WTC11 (cell line): ENCODE results near the gene WTAP.

Source experiments
- CBFB ChIP-seq: sonication (generic); formaldehyde crosslinking; IDR thresholded peaks from 2 replicates; pipeline ENCODE4 v1.8.1; 2022; ENCODE audit warnings: mild to moderate bottlenecking, low read depth, missing genetic modification reagents
- ELF4 ChIP-seq: sonication (generic); formaldehyde crosslinking; IDR thresholded peaks from 2 replicates; pipeline ENCODE4 v1.8.1; 2022; ENCODE audit warnings: low read depth, mild to moderate bottlenecking, moderate library complexity, missing genetic modification reagents
- NR1H2 ChIP-seq: sonication (generic); formaldehyde crosslinking; IDR thresholded peaks from 2 replicates; pipeline ENCODE4 v1.9.0; 2021; ENCODE audit warnings: mild to moderate bottlenecking, moderate library complexity, missing genetic modification reagents
- TF ChIP-seq, protein P1 (sequence below): fragments of 200-600 bp; IDR thresholded peaks from 2 replicates; pipeline ENCODE4 v1.8.0; 2022; ENCODE audit warnings: antibody characterized with exemption

DNA sequence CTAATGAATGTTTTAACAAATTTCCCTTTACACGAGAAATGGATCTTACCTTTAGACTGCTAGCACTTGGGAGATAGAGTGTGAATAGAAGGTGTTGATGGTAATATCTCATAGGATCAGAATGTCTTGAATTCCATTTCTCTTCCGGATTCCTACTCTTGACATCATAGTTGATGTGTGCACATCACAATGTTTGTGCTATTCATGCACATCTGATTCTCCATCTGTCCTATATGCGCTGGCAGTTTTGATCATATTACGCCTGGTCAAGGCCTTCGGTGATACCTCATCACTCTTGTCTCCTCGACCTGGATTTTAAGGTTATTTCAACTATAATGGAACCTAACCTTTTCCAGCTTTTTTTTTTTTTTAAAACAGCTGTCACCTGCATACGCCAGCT is 17.8 kb downstream of the WTAP start:
- TF ChIP-seq, protein P1, sequence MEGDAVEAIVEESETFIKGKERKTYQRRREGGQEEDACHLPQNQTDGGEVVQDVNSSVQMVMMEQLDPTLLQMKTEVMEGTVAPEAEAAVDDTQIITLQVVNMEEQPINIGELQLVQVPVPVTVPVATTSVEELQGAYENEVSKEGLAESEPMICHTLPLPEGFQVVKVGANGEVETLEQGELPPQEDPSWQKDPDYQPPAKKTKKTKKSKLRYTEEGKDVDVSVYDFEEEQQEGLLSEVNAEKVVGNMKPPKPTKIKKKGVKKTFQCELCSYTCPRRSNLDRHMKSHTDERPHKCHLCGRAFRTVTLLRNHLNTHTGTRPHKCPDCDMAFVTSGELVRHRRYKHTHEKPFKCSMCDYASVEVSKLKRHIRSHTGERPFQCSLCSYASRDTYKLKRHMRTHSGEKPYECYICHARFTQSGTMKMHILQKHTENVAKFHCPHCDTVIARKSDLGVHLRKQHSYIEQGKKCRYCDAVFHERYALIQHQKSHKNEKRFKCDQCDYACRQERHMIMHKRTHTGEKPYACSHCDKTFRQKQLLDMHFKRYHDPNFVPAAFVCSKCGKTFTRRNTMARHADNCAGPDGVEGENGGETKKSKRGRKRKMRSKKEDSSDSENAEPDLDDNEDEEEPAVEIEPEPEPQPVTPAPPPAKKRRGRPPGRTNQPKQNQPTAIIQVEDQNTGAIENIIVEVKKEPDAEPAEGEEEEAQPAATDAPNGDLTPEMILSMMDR, result no peak
- no peak for TF ChIP-seq ELF4 (CRISPR knock-in tag)
- TF ChIP-seq NR1H2 (CRISPR knock-in tag), result no peak
- no peak for TF ChIP-seq CBFB (CRISPR knock-in tag)
